GM12878 (cell line): Measurements from ENCODE around the gene ANXA5. TPM values are rescaled to one million over a fixed set of nuclear protein-coding genes. Genes with fewer than 3 reads are reported as not detected.

Source experiments
- ATAC-seq: fragments of 200-7000 bp; cut with Tn5 transposase; 3 replicates; pipeline ENCODE4 v1.9.1; 2020; ENCODE audit warnings: mild to moderate bottlenecking, moderate library complexity
- BruUV-seq: library from RNA; stranded (reverse); fragments of 400-500 nt; replicated peaks from 2 replicates; lab custom pipeline; 2021; lab: Mats Ljungman, UMichigan
- CTCF ChIA-PET: fragments of 300-600 bp; sonication (Branson Sonifier 250); formaldehyde crosslinking; extraction: SDS; loops from one replicate; lab custom pipeline; 2021; ENCODE audit warnings: inconsistent platforms; lab: Yijun Ruan, JAX
- POLR2A ChIA-PET: fragments of 350-600 bp; formaldehyde crosslinking; extraction: SDS; loops from one replicate; lab custom pipeline; 2021; ENCODE audit warnings: inconsistent platforms; lab: Charles Lee
- RAD21 ChIA-PET: fragments of 300-600 bp; sonication (Branson Sonifier 250); formaldehyde crosslinking; loops from one replicate; lab custom pipeline; 2023; ENCODE audit warnings: antibody characterized with exemption; ENCODE audit not compliant: unreplicated experiment; lab: Charles Lee
- SMC1A ChIA-PET: fragments of 300-600 bp; sonication (Branson Sonifier 250); formaldehyde crosslinking; loops from one replicate; lab custom pipeline; 2023; ENCODE audit not compliant: unreplicated experiment, uncharacterized antibody; lab: Charles Lee
- DNase-seq: peaks from one replicate; pipeline ENCODE4 v3.0.0-alpha.2; 2011; ENCODE audit warnings: low read depth, low spot score
- FAIRE-seq: peaks from 3 replicates; lab custom pipeline; 2011; peaks lifted over from hg19 to GRCh38; lab: Jason Lieb, UNC
- H2AFZ ChIP-seq: 2 replicates; pipeline ENCODE4 v1.6.0; 2011; ENCODE audit warnings: low read depth, low read length, control low read depth; ENCODE audit not compliant: control insufficient read depth
- H3K27ac ChIP-seq: 2 replicates; pipeline ENCODE4 v1.5.1; 2011; ENCODE audit warnings: control low read depth; ENCODE audit not compliant: control insufficient read depth, insufficient read depth
- H3K27me3 ChIP-seq, 2 experiments: replicated peaks in 1 of 2; 2 replicates each; pipeline versions ENCODE4 v1.6.0 to v1.6.1; 2011; ENCODE audit warnings: low read length in 1 of 2; ENCODE audit not compliant: control insufficient read depth in 2 of 2, insufficient read depth in 2 of 2
- H3K36me3 ChIP-seq, 2 experiments: 2 replicates each; pipeline ENCODE4 v1.5.1; 2011; ENCODE audit warnings: low read length in 1 of 2; ENCODE audit not compliant: control insufficient read depth in 2 of 2, insufficient read depth in 2 of 2
- H3K4me1 ChIP-seq: 2 replicates; pipeline ENCODE4 v1.6.1; 2011; ENCODE audit warnings: mild to moderate bottlenecking, low read length, moderate library complexity, mixed read lengths; ENCODE audit not compliant: control insufficient read depth, insufficient read depth
- H3K4me2 ChIP-seq: 2 replicates; pipeline ENCODE4 v1.6.0; 2011; ENCODE audit warnings: control low read depth; ENCODE audit not compliant: control insufficient read depth, insufficient read depth
- H3K4me3 ChIP-seq: fragments of 200-600 bp; sonication (generic); 2 replicates; pipeline ENCODE4 v1.5.1; 2016
- H3K79me2 ChIP-seq: 2 replicates; pipeline ENCODE4 v1.6.0; 2011; ENCODE audit warnings: low read length; ENCODE audit not compliant: control insufficient read depth, insufficient read depth
- H3K9ac ChIP-seq: 2 replicates; pipeline ENCODE4 v1.8.0; 2011; ENCODE audit warnings: low read length, control low read depth, mixed read lengths; ENCODE audit not compliant: control insufficient read depth, insufficient read depth
- H3K9me3 ChIP-seq: replicated peaks from 3 replicates; pipeline ENCODE4 v1.5.1; 2011; ENCODE audit warnings: mild to moderate bottlenecking, low read length; ENCODE audit not compliant: control insufficient read depth, insufficient read depth
- H4K20me1 ChIP-seq: 2 replicates; pipeline ENCODE4 v1.6.0; 2011; ENCODE audit not compliant: control insufficient read depth, insufficient read depth
- BCL11A ChIP-seq: IDR thresholded peaks from 2 replicates; pipeline ENCODE4 v1.6.1; 2011; ENCODE audit warnings: low read depth, low read length
- CEBPB ChIP-seq, 2 experiments: fragments of 150-350 bp in 1 of 2; IDR thresholded peaks; 2 replicates each; pipeline ENCODE4 v1.6.1; 2012 to 2014; ENCODE audit warnings: low read depth in 2 of 2, low read length in 2 of 2, borderline replicate concordance in 1 of 2, inconsistent platforms in 1 of 2
- DPF2 ChIP-seq: fragments of 450-650 bp; IDR thresholded peaks from 2 replicates; pipeline ENCODE4 v1.6.1; 2017; ENCODE audit warnings: mild to moderate bottlenecking
- E2F8 ChIP-seq: fragments of 450-650 bp; IDR thresholded peaks from 2 replicates; pipeline ENCODE4 v1.6.1; 2018; ENCODE audit warnings: mild to moderate bottlenecking, low read depth, moderate library complexity; ENCODE audit not compliant: partially characterized antibody
- HDGF ChIP-seq: fragments of 450-650 bp; IDR thresholded peaks from 2 replicates; pipeline ENCODE4 v1.6.1; 2016; ENCODE audit warnings: antibody characterized with exemption
- MLLT1 ChIP-seq: fragments of 450-650 bp; IDR thresholded peaks from 2 replicates; pipeline ENCODE4 v1.6.1; 2016; ENCODE audit warnings: mild to moderate bottlenecking
- MYC ChIP-seq: IDR thresholded peaks from 2 replicates; pipeline ENCODE4 v1.6.1; 2011; ENCODE audit warnings: mild to moderate bottlenecking, low read length, moderate library complexity, inconsistent platforms; ENCODE audit not compliant: insufficient read depth, insufficient replicate concordance, insufficient read length, severe bottlenecking
- NBN ChIP-seq: fragments of 450-650 bp; IDR thresholded peaks from 2 replicates; pipeline ENCODE4 v1.6.1; 2016
- RAD51 ChIP-seq: fragments of 450-650 bp; IDR thresholded peaks from 2 replicates; pipeline ENCODE4 v1.6.1; 2016; ENCODE audit warnings: moderate library complexity, mild to moderate bottlenecking, inconsistent platforms
- RUNX3 ChIP-seq: IDR thresholded peaks from 2 replicates; pipeline ENCODE4 v1.6.1; 2012; ENCODE audit warnings: low read length, inconsistent platforms
- WGBS: methylation state at CpG from one replicate; pipeline ENCODE4 v1.1.6; 2016; ENCODE audit warnings: low lambda C conversion rate; ENCODE audit not compliant: insufficient replicate concordance, insufficient coverage; ENCODE audit errors: missing lambda C conversion rate; 5-methylcytosine and 5-hydroxymethylcytosine counted together
- in situ Hi-C: fragments of 300-500 bp; cut with MboI; formaldehyde crosslinking; loops from 9 replicates; pipeline ENCODE4 v1.14.3; 2018; ENCODE audit warnings: mixed read lengths
- intact Hi-C: fragments of 100-400 bp; cut with micrococcal nuclease; formaldehyde crosslinking; loops from one replicate; pipeline ENCODE4 v1.14.2; 2022; ENCODE audit not compliant: unreplicated experiment
- polyA plus RNA-seq, 11 experiments: library from polyadenylated mRNA; depleted of rRNA in 4 of 11; unstranded in 6 of 11; stranded (reverse) in 5 of 11; fragments of >200 nt; fragmentation: Nextera tagmentation in 4 of 11; fragmentation: Illumina TruSeq in 1 of 11; extraction: Ambion mirVana in 4 of 11; extraction: Trizol in 1 of 11; gene quantifications; 1 replicate in 1 of 11; 2 replicates in 10 of 11; pipeline versions ENCODE4 v1.2.1 to v1.2.3, GENCODE V29; 2011 to 2016; ENCODE audit warnings: inconsistent platforms in 2 of 11, missing spikeins in 2 of 11, low read depth in 1 of 11
- total RNA-seq, 4 experiments: library from RNA; depleted of rRNA in 3 of 4; stranded (reverse); fragments of >200 nt in 3 of 4; fragmentation: Illumina TruSeq in 1 of 4; extraction: Trizol in 1 of 4; gene quantifications; 2 replicates each; pipeline versions ENCODE4 v1.2.1 to v1.2.3, GENCODE V29; 2013 to 2021
- TF ChIP-seq, protein P1 (sequence below), 3 experiments: IDR thresholded peaks in 2 of 3; conservative IDR thresholded peaks in 1 of 3; 2 replicates each; pipeline ENCODE4 v1.5.1; 2011; ENCODE audit warnings: low read depth in 3 of 3, low read length in 3 of 3, mild to moderate bottlenecking in 3 of 3, control low read depth in 2 of 3, moderate library complexity in 2 of 3, inconsistent platforms in 1 of 3, mixed read lengths in 1 of 3; ENCODE audit not compliant: control insufficient read depth in 2 of 3, insufficient read depth in 1 of 3; ENCODE audit errors: extremely low read depth in 1 of 3

Gene ANXA5
- total and polyA plus RNA-seq, 10 of the 15 experiments (the other 5 are each of a cell fraction or from before 2014, with no cell fraction given) = 101 to 249 (median 169) TPM

DNA sequence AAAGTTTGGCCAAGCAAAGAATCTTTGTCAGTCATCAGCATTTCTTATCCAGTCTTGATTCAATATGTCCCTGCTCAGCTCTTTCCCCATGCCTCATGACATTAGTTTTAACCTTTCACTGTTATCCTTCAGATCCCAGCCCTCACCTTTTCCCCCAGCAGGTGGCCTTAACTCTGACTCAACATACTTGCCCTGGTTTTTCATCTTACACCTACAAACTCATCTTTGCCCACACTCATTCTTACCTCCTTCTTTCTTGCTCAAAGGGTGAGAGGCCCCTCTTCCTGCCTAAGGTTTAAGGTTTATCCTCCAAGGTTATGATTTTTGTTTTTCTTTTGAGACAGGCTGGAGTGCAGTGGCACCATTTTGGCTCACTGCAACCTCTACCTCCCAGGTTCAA, 10.6 kb upstream of the ANXA5 start:
- no peaks in the 10 kb centered on the region for H3K9me3 ChIP-seq
- POLR2A ChIA-PET = interaction anchor here (1.2 kb wide), 1 partner anchor 8 kb away, joined by 3 read pairs; no protein-coding TSS in a partner anchor
- H3K9ac ChIP-seq = no peak overlapping the region
- H3K4me2 ChIP-seq = no peak overlapping the region
- no peaks in the 10 kb centered on the region for H3K36me3 ChIP-seq
- H4K20me1 ChIP-seq = no peaks in the 10 kb centered on the region
- no peaks in the 10 kb centered on the region for H3K27me3 ChIP-seq
- intact Hi-C loops = no loop called here
- H3K79me2 ChIP-seq = no peaks in the 10 kb centered on the region
- H3K4me3 ChIP-seq = no peak overlapping the region
- DNase-seq = no peak
- ATAC-seq = no peak
- RAD21 ChIA-PET = interaction anchor here (1.6 kb wide), 1 partner anchor 25 kb away, joined by 3 read pairs; no protein-coding TSS in a partner anchor
- H3K4me1 ChIP-seq = peaks cover 6% of the 10 kb centered on the region; the same call in 1 of the 2 replicates
- FAIRE-seq = no peak
- H2AFZ ChIP-seq = no peak overlapping the region
- H3K27ac ChIP-seq = no peak overlapping the region
- TF ChIP-seq RAD51 = no peak
- no peak for TF ChIP-seq MYC
- TF ChIP-seq, protein P1, sequence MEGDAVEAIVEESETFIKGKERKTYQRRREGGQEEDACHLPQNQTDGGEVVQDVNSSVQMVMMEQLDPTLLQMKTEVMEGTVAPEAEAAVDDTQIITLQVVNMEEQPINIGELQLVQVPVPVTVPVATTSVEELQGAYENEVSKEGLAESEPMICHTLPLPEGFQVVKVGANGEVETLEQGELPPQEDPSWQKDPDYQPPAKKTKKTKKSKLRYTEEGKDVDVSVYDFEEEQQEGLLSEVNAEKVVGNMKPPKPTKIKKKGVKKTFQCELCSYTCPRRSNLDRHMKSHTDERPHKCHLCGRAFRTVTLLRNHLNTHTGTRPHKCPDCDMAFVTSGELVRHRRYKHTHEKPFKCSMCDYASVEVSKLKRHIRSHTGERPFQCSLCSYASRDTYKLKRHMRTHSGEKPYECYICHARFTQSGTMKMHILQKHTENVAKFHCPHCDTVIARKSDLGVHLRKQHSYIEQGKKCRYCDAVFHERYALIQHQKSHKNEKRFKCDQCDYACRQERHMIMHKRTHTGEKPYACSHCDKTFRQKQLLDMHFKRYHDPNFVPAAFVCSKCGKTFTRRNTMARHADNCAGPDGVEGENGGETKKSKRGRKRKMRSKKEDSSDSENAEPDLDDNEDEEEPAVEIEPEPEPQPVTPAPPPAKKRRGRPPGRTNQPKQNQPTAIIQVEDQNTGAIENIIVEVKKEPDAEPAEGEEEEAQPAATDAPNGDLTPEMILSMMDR (IDR thresholded peaks at IDR 0.05 in 2 of 3, conservative IDR thresholded peaks at IDR 0.05 in 1 of 3; ENCODE audit: control insufficient read depth in 2 of 3, extremely low read depth in 1 of 3, insufficient read depth in 1 of 3, low read depth in 3 of 3, low read length in 3 of 3) = 0 out of 6 replicates have a peak, but pooled peaks of 1 of the 3 experiments have one; percentile 2
- TF ChIP-seq BCL11A = no peak
- no TSS peak for BruUV-seq
- CTCF ChIA-PET = interaction anchor here (0.7 to 1.2 kb wide), 4 partner anchors 11 to 515 kb away, joined by 3 read pairs; no protein-coding TSS in a partner anchor
- SMC1A ChIA-PET = interaction anchor here (1.3 to 1.9 kb wide), 2 partner anchors 11 to 18 kb away, joined by 4 to 7 read pairs; no protein-coding TSS in a partner anchor
- in situ Hi-C loops = no loop called here

DNA sequence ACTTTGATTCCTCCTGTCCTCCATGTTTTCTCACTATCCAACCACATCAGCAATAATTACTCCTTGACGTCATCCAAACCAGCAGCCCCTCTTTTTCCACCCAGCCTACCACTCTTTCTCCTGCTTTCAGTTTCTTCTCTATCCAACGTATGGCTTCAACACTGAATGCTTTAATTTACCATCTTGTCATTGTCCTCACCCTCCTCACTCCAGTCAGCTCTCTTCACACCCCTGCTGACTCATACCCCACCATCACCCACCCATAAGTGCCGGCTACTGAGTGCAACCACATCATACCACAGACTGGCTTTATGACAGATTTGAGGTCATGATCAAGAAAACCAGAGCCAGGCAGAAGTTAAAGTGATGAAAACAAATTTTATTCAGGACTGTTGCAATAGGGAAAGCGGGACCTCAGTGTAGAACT, 9.8 kb upstream of the ANXA5 start:
- Histone ChIP-seq H2AFZ (no peak overlapping the region; the same call in 1 of the 2 replicates), H3K27ac (no peak overlapping the region), H3K36me3 (no peaks in the 10 kb centered on the region), H3K79me2 (no peaks in the 10 kb centered on the region), H3K9me3 (no peaks in the 10 kb centered on the region), H4K20me1 (no peaks in the 10 kb centered on the region), H3K4me1 (peaks cover 4% of the 10 kb centered on the region; the same call in 1 of the 2 replicates), H3K4me3 (no peak overlapping the region), H3K9ac (no peak overlapping the region), H3K27me3 (no peaks in the 10 kb centered on the region), H3K4me2 (no peak overlapping the region; the same call in 1 of the 2 replicates)
- FAIRE-seq = no peak
- SMC1A ChIA-PET = no interaction called here
- ATAC-seq = peak; percentile 89
- POLR2A ChIA-PET = no interaction called here
- WGBS = 12% methylated on average over 4 of the region's 4 CpGs
- RAD21 ChIA-PET = no interaction called here
- DNase-seq = no peak
- intact Hi-C loops (no loop called here), in situ Hi-C loops (no loop called here)
- CTCF ChIA-PET = no interaction called here
- BruUV-seq = no TSS peak
- TF ChIP-seq E2F8 = no peak
- 0 out of 2 replicates have a peak, but pooled peaks have one; percentile 18 for TF ChIP-seq MLLT1
- TF ChIP-seq NBN = peak; percentile 56; the same call in 1 of the 2 replicates
- no peak for TF ChIP-seq CEBPB (IDR thresholded peaks at IDR 0.05; ENCODE audit: borderline replicate concordance in 1 of 2, low read depth in 2 of 2, low read length in 2 of 2)
- TF ChIP-seq HDGF = 0 out of 2 replicates have a peak, but pooled peaks have one; percentile 26
- TF ChIP-seq DPF2 = 0 out of 2 replicates have a peak, but pooled peaks have one; percentile 36
- TF ChIP-seq RUNX3 = peak; percentile 54
